Measurements from ENCODE around the gene DMPK. TPM values are rescaled to one million over a fixed set of nuclear protein-coding genes. Genes with fewer than 3 reads are reported as not detected.
"Not testable (repeated sequence)": the region's sequence is repeated elsewhere in the genome, so short reads cannot be mapped to it uniquely, and the experiment has no call there.

DMPK gene
- total RNA-seq, 1 donor from 2014 or later = 29.0 TPM

DNA sequence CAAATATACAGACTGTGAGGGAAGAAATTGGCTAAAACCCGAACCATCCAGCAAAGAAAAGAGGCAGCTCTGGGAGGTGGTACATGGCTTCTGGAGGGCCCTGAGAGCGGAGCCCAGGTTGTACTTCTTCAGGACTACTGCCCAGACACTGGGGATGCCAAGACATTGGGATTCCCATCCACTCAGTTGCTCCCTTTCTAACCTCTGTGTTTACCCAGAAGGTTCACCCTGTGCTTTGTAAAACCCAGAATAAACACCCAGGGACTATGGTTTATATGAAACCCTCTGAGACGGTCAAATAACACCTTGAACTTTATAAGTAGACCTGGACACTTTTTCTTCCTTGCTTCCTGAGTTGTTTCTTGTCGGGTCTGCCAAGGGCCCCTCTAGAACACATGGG is 39.3 kb downstream of the DMPK start:
- DNase-seq = no peak

DNA sequence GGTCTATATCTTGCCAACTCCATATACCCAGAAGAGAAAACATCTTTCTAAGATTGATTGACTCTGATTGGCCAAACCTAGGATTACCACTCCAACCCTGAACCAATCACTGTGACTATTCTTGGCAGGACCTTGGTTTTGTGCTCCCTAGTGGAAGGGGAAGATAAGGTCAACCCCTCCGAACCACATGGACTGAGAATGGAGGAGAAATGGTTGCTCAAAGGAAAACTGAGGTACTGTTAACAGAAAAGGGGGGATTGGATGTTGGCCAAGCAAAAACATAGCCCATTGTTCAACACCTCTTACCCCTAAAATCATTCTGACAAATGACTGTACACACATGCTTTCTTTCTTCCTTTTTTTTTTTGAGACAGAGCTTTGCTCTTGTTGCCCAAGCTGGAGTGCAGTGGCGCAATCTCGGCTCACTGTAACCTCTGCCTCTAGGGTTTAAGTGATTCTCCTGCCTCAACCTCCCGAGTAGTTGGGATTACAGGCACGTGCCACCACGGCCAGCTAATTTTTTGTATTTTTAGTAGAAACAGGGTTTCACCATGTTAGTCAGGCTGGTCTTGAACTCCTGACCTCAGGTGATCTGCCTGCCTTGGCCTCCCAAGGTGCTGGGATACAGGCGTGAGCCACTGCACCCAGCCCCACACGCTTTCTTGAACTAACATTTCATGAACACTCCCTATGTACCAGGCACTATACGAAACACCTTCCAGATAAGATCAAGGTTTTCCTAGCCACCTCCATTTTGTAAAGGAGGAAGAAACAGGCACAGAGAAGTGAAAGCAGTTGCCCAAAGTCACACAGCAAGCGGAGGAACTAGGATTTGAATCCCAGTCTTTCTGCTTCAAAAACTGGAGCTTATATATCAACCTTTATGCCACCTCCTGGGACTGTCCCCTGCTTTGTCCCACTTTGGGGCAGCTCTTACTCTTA is 42.5 kb downstream of the DMPK start:
- DNase-seq = no peak

GRCh38 chr19:45733160-45733810 is 49.0 kb downstream of the DMPK start, which contains the start of gene MEIOSIN:
Gene MEIOSIN, plus strand, starts transcription at chr19:45733439. Its CDS starts 1,938 bp downstream, at chr19:45735377.
- DNase-seq = no peak

DNA sequence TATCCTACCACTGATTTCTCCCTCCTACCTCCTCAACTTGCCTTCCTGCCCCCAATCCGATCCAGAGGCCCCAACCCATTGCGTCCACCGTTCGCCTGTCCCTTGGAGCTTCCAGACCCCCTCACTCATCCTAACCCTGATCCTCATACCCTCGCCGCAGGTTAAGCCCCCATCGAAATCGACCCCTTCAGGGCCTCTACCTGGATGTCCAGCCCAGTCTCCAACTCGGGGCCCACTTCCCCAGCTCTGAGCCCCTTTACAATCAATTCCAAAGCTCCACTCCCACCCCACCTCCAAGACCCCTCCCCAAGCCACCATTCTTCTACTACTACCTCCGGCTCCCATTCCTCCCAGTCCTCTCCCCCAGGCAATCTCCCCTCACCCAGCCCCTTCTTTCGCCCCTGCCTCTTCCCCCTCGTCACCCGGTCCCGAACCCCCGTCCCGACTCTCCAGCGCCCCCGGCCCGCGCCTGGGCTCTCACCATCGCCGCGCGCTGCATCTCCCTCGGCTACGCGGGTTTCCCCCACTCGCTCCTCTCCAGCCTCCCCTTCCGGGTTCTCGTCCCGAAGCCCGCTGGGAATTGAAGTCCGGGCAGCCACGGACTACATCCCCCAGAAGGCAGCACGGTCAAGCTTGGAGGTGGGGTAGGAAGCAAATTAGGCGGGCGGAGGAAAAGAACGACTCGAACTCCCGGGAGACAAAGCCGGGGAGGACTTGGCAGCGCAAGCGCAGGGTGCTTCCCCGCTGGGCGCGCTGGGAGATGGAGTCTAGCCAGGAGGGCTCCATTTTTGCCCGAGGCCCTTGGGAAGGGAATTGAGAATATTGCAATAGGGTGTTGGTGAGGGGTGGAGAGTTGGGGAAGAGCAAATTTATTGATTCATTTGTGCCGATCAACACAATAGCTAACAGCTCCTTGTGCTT is 51.7 kb downstream of the DMPK start, which contains the start of gene FBXO46:
Gene FBXO46, minus strand, starts transcription at position 529 of the 921 bp plus-strand sequence. CDS start 17,401 bp downstream, outside the sequence.
- DNase-seq = peak; percentile 96

GRCh38 chr19:45729800-45730290 is 52.4 kb downstream of the DMPK start:
- DNase-seq = no peak

DNA sequence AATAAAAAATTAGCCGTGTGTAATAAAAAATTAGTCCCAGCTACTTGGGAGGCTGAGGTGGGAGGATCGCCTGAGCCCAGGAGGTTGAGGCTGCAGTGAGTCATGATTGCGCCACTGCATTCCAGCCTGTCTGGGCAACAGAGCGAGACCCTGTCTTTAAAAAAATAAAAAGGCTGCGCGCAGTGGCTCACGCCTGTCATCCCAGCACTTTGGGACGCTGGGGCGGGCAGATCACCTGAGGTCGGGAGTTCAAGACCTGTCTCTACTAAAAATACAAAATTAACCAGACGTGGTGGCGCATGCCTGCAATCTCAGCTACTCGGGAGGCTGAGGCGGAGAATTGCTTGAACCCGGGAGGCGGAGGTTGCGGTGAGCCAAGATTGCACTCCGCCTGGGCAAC is 53.6 kb downstream of the DMPK start:
- DNase-seq = not testable (repeated sequence)

- not testable (repeated sequence) for DNase-seq
Measured at GRCh38 chr19:45720065-45720464, 62.2 kb downstream of the DMPK start.

Other genes starting within 250 kb of the DMPK start
- gene OPA3, start 197.7 kb downstream of the DMPK start, total RNA-seq = 2.6 TPM
- gene GPR4, start 180.3 kb downstream of the DMPK start, total RNA-seq = 0.20 TPM
- 20.1 TPM for gene EML2, start 143.1 kb downstream of the DMPK start, total RNA-seq
- gene GIPR, start 114.3 kb downstream of the DMPK start, total RNA-seq = 25.7 TPM
- gene SNRPD2, start 90.5 kb downstream of the DMPK start, total RNA-seq = 186 TPM
- 3.4 TPM for gene QPCTL, start 89.8 kb downstream of the DMPK start, total RNA-seq
- gene FBXO46, start 51.6 kb downstream of the DMPK start, total RNA-seq = 5.6 TPM
- not detected for gene MEIOSIN, start 49.1 kb downstream of the DMPK start, total RNA-seq
- 6.9 TPM for gene SIX5, start 13.2 kb downstream of the DMPK start, total RNA-seq
- 21.2 TPM for gene DMWD, start 10.4 kb upstream of the DMPK start, total RNA-seq
- gene RSPH6A, start 32.8 kb upstream of the DMPK start, total RNA-seq = not detected
- 31.9 TPM for gene SYMPK, start 80.7 kb upstream of the DMPK start, total RNA-seq
- gene FOXA3, start 81.8 kb upstream of the DMPK start, total RNA-seq = not detected
- 14.5 TPM for gene IRF2BP1, start 103.7 kb upstream of the DMPK start, total RNA-seq
- 1.1 TPM for gene MYPOP, start 120.1 kb upstream of the DMPK start, total RNA-seq
- not detected for gene NANOS2, start 132.3 kb upstream of the DMPK start, total RNA-seq
- gene NOVA2, start 191.4 kb upstream of the DMPK start, total RNA-seq = 0.59 TPM
- 6.1 TPM for gene CCDC61, start 213.0 kb upstream of the DMPK start, total RNA-seq
- gene PGLYRP1, start 240.6 kb upstream of the DMPK start, total RNA-seq = 5.3 TPM